GM12878 (cell line): ENCODE data around the gene AHNAK. TPM values are rescaled to one million over a fixed set of nuclear protein-coding genes. Genes with fewer than 3 reads are reported as not detected.

Experiments
- ATAC-seq: fragments of 200-7000 bp; cut with Tn5 transposase; 3 replicates; pipeline ENCODE4 v1.9.1; 2020; ENCODE audit warnings: mild to moderate bottlenecking, moderate library complexity
- BruUV-seq: library from RNA; stranded (reverse); fragments of 400-500 nt; replicated peaks from 2 replicates; lab custom pipeline; 2021; lab: Mats Ljungman, UMichigan
- CTCF ChIA-PET: fragments of 300-600 bp; sonication (Branson Sonifier 250); formaldehyde crosslinking; extraction: SDS; loops from one replicate; lab custom pipeline; 2021; ENCODE audit warnings: inconsistent platforms; lab: Yijun Ruan, JAX
- POLR2A ChIA-PET: fragments of 350-600 bp; formaldehyde crosslinking; extraction: SDS; loops from one replicate; lab custom pipeline; 2021; ENCODE audit warnings: inconsistent platforms; lab: Charles Lee
- RAD21 ChIA-PET: fragments of 300-600 bp; sonication (Branson Sonifier 250); formaldehyde crosslinking; loops from one replicate; lab custom pipeline; 2023; ENCODE audit warnings: antibody characterized with exemption; ENCODE audit not compliant: unreplicated experiment; lab: Charles Lee
- SMC1A ChIA-PET: fragments of 300-600 bp; sonication (Branson Sonifier 250); formaldehyde crosslinking; loops from one replicate; lab custom pipeline; 2023; ENCODE audit not compliant: unreplicated experiment, uncharacterized antibody; lab: Charles Lee
- DNase-seq: peaks from one replicate; pipeline ENCODE4 v3.0.0-alpha.2; 2011; ENCODE audit warnings: low read depth, low spot score
- FAIRE-seq: peaks from 3 replicates; lab custom pipeline; 2011; peaks lifted over from hg19 to GRCh38; lab: Jason Lieb, UNC
- H2AFZ ChIP-seq: 2 replicates; pipeline ENCODE4 v1.6.0; 2011; ENCODE audit warnings: low read depth, low read length, control low read depth; ENCODE audit not compliant: control insufficient read depth
- H3K27ac ChIP-seq: 2 replicates; pipeline ENCODE4 v1.5.1; 2011; ENCODE audit warnings: control low read depth; ENCODE audit not compliant: control insufficient read depth, insufficient read depth
- H3K27me3 ChIP-seq, 2 experiments: replicated peaks in 1 of 2; 2 replicates each; pipeline versions ENCODE4 v1.6.0 to v1.6.1; 2011; ENCODE audit warnings: low read length in 1 of 2; ENCODE audit not compliant: control insufficient read depth in 2 of 2, insufficient read depth in 2 of 2
- H3K36me3 ChIP-seq, 2 experiments: 2 replicates each; pipeline ENCODE4 v1.5.1; 2011; ENCODE audit warnings: low read length in 1 of 2; ENCODE audit not compliant: control insufficient read depth in 2 of 2, insufficient read depth in 2 of 2
- H3K4me1 ChIP-seq: 2 replicates; pipeline ENCODE4 v1.6.1; 2011; ENCODE audit warnings: mild to moderate bottlenecking, low read length, moderate library complexity, mixed read lengths; ENCODE audit not compliant: control insufficient read depth, insufficient read depth
- H3K4me2 ChIP-seq: 2 replicates; pipeline ENCODE4 v1.6.0; 2011; ENCODE audit warnings: control low read depth; ENCODE audit not compliant: control insufficient read depth, insufficient read depth
- H3K4me3 ChIP-seq: fragments of 200-600 bp; sonication (generic); 2 replicates; pipeline ENCODE4 v1.5.1; 2016
- H3K79me2 ChIP-seq: 2 replicates; pipeline ENCODE4 v1.6.0; 2011; ENCODE audit warnings: low read length; ENCODE audit not compliant: control insufficient read depth, insufficient read depth
- H3K9ac ChIP-seq: 2 replicates; pipeline ENCODE4 v1.8.0; 2011; ENCODE audit warnings: low read length, control low read depth, mixed read lengths; ENCODE audit not compliant: control insufficient read depth, insufficient read depth
- H3K9me3 ChIP-seq: replicated peaks from 3 replicates; pipeline ENCODE4 v1.5.1; 2011; ENCODE audit warnings: mild to moderate bottlenecking, low read length; ENCODE audit not compliant: control insufficient read depth, insufficient read depth
- H4K20me1 ChIP-seq: 2 replicates; pipeline ENCODE4 v1.6.0; 2011; ENCODE audit not compliant: control insufficient read depth, insufficient read depth
- CBX3 ChIP-seq: fragments of 200-600 bp; sonication (generic); IDR thresholded peaks from 2 replicates; pipeline ENCODE4 v1.6.1; 2016; ENCODE audit warnings: low read depth, borderline replicate concordance
- JUND ChIP-seq: IDR thresholded peaks from 2 replicates; pipeline ENCODE4 v1.6.1; 2012; ENCODE audit warnings: low read depth, mild to moderate bottlenecking, low read length, improper control_type of control experiment, moderate library complexity
- KAT2A ChIP-seq: conservative IDR thresholded peaks from 2 replicates; pipeline ENCODE4 v1.6.1; 2011; ENCODE audit warnings: low read depth, low read length; ENCODE audit not compliant: control insufficient read depth
- KDM1A ChIP-seq: fragments of 200-600 bp; sonication (generic); IDR thresholded peaks from 2 replicates; pipeline ENCODE4 v1.6.1; 2016; ENCODE audit warnings: borderline replicate concordance
- MTA3 ChIP-seq: IDR thresholded peaks from 2 replicates; pipeline ENCODE4 v1.6.1; 2012; ENCODE audit warnings: low read length, inconsistent platforms, borderline replicate concordance
- PRDM15 ChIP-seq: fragments of 450-650 bp; formaldehyde crosslinking; IDR thresholded peaks from 2 replicates; pipeline ENCODE4 v1.4.0; 2020; ENCODE audit warnings: mild to moderate bottlenecking, moderate library complexity
- STAT1 ChIP-seq: fragments of 450-650 bp; conservative IDR thresholded peaks from 2 replicates; pipeline ENCODE4 v1.6.1; 2014; ENCODE audit warnings: antibody characterized with exemption, mild to moderate bottlenecking
- ZBTB11 ChIP-seq: fragments of 450-650 bp; formaldehyde crosslinking; IDR thresholded peaks from 2 replicates; pipeline ENCODE4 v1.5.0; 2022; ENCODE audit warnings: mild to moderate bottlenecking, missing genetic modification characterization
- ZNF592 ChIP-seq: fragments of 450-650 bp; IDR thresholded peaks from 2 replicates; pipeline ENCODE4 v1.6.1; 2017; ENCODE audit warnings: mild to moderate bottlenecking, moderate library complexity
- WGBS: methylation state at CpG from one replicate; pipeline ENCODE4 v1.1.6; 2016; ENCODE audit warnings: low lambda C conversion rate; ENCODE audit not compliant: insufficient replicate concordance, insufficient coverage; ENCODE audit errors: missing lambda C conversion rate; 5-methylcytosine and 5-hydroxymethylcytosine counted together
- in situ Hi-C: fragments of 300-500 bp; cut with MboI; formaldehyde crosslinking; loops from 9 replicates; pipeline ENCODE4 v1.14.3; 2018; ENCODE audit warnings: mixed read lengths
- intact Hi-C: fragments of 100-400 bp; cut with micrococcal nuclease; formaldehyde crosslinking; loops from one replicate; pipeline ENCODE4 v1.14.2; 2022; ENCODE audit not compliant: unreplicated experiment
- polyA plus RNA-seq, 11 experiments: library from polyadenylated mRNA; depleted of rRNA in 4 of 11; unstranded in 6 of 11; stranded (reverse) in 5 of 11; fragments of >200 nt; fragmentation: Nextera tagmentation in 4 of 11; fragmentation: Illumina TruSeq in 1 of 11; extraction: Ambion mirVana in 4 of 11; extraction: Trizol in 1 of 11; gene quantifications; 1 replicate in 1 of 11; 2 replicates in 10 of 11; pipeline versions ENCODE4 v1.2.1 to v1.2.3, GENCODE V29; 2011 to 2016; ENCODE audit warnings: inconsistent platforms in 2 of 11, missing spikeins in 2 of 11, low read depth in 1 of 11
- total RNA-seq, 4 experiments: library from RNA; depleted of rRNA in 3 of 4; stranded (reverse); fragments of >200 nt in 3 of 4; fragmentation: Illumina TruSeq in 1 of 4; extraction: Trizol in 1 of 4; gene quantifications; 2 replicates each; pipeline versions ENCODE4 v1.2.1 to v1.2.3, GENCODE V29; 2013 to 2021

AHNAK gene
- total and polyA plus RNA-seq, 10 of the 15 experiments (the other 5 are each of a cell fraction or from before 2014, with no cell fraction given): 0.76 to 90.3 (median 19.4) TPM

GRCh38 chr11:62388999-62389398, 157.6 kb downstream of the AHNAK start (continued):
- TF ChIP-seq PRDM15 (CRISPR knock-in tag) (no peak), MTA3 (no peak), CBX3 (no peak)

GRCh38 chr11:62387381-62387780, 159.2 kb downstream of the AHNAK start:
- ChIA-PET SMC1A (no interaction called here), CTCF (interaction anchor here (1.7 kb wide), 1 partner anchor 49 kb away, joined by 3 read pairs; no protein-coding TSS in a partner anchor), POLR2A (no interaction called here), RAD21 (interaction anchor here (1.9 kb wide), 1 partner anchor 8 kb away, joined by 8 read pairs; no protein-coding TSS in a partner anchor)
- in situ Hi-C loops: no loop called here
- H3K4me2 ChIP-seq: no peak overlapping the region
- H2AFZ ChIP-seq: no peak overlapping the region
- H3K36me3 ChIP-seq: no peaks in the 10 kb centered on the region
- BruUV-seq: no TSS peak
- H3K27me3 ChIP-seq: no peaks in the 10 kb centered on the region
- no peak overlapping the region for H3K9ac ChIP-seq
- no peak overlapping the region for H3K4me3 ChIP-seq
- H3K79me2 ChIP-seq: no peaks in the 10 kb centered on the region
- no peak for DNase-seq
- H3K4me1 ChIP-seq: peaks cover 8% of the 10 kb centered on the region
- intact Hi-C loops: no loop called here
- 31% methylated on average over 3 of the region's 3 CpGs for WGBS
- FAIRE-seq: no peak
- H3K27ac ChIP-seq: no peak overlapping the region
- no peak for ATAC-seq
- no peaks in the 10 kb centered on the region for H3K9me3 ChIP-seq
- H4K20me1 ChIP-seq: no peaks in the 10 kb centered on the region
- TF ChIP-seq KDM1A (no peak), STAT1 (no peak), KAT2A (no peak), ZBTB11 (CRISPR knock-in tag) (no peak), JUND (no peak), ZNF592 (no peak)
